ENCODE results near the gene FLACC1.

Gene FLACC1

GRCh38 chr2:201267278-201268030 is 89.7 kb downstream of the FLACC1 start:
- H3K27me3 ChIP-seq: no peaks in the 10 kb centered on the region
- H3K4me3 ChIP-seq (ENCODE audit: low read depth in 1 of 2, low read length in 1 of 2): no peak overlapping the region
- peaks cover 51 to 74% of the 10 kb centered on the region in 2 experiments for H3K4me1 ChIP-seq (ENCODE audit: control insufficient read depth in 1 of 2, insufficient read depth in 1 of 2, low read depth in 1 of 2, low read length in 1 of 2)
- peak overlapping the region; percentile 96 for H3K27ac ChIP-seq
- H3K36me3 ChIP-seq: peaks cover 65% of the 10 kb centered on the region
- H3K9me3 ChIP-seq: no peaks in the 10 kb centered on the region
- no peak for TF ChIP-seq CTCF (IDR thresholded peaks at IDR 0.05)

DNA sequence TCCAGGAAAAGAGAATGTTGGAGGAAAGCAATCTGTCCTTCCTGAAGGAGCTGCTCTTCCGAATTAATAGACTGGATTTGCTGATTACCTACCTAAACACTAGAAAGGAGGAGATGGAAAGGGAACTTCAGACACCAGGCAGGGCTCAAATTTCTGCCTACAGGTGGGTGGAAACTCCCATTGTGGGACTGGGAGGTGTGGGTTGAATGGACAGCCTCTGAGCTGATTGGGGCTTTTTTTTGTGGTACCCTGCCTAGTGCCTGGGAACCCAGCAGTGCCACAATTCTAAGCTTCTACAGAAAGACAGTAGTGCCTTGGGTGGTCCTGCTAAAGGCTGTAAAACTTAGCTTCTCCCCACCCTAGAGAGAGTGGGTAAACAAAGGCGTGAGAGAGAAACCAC is 90.5 kb downstream of the FLACC1 start:
- Histone ChIP-seq H3K4me3 (ENCODE audit: low read depth in 1 of 2, low read length in 1 of 2) (no peak overlapping the region), H3K27ac (peak overlapping the region; percentile 96), H3K4me1 (ENCODE audit: control insufficient read depth in 1 of 2, insufficient read depth in 1 of 2, low read depth in 1 of 2, low read length in 1 of 2) (peaks cover 54 to 71% of the 10 kb centered on the region in 2 experiments), H3K27me3 (no peaks in the 10 kb centered on the region), H3K9me3 (no peaks in the 10 kb centered on the region), H3K36me3 (peaks cover 57% of the 10 kb centered on the region)
- no peak for TF ChIP-seq CTCF (IDR thresholded peaks at IDR 0.05)

DNA sequence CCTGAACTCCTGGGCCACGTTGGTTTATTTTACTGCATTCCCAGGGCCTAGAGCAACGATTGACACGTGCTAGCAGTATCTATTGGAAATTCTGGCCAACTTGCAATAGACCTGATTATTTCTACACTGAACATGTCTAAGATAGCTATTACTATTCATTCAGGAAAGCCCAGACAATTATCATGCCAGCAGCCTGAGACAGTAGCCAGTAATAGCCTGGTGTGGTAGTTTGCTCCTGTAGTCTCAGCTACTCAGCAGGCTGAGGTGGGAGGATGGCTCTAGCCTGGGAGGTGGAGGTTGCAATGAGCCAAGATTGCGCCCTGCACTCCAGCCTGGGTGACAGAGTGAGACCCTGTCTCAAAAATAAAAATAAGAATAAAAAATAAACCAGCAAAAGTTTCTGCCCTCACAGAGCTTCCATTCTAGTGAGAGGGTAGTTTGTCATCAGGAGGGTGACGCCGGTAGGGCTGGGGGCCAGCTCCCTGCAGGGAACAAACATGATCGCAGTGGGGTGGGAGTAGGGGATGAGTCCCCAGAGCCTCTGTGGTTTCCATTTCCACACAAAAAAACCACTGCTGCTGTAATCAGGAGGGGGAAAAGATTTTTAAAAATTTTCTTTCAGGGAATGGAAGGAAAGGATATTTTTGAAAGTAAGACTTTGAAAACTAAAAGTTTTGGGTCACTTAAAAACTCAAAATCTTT is 92.5 kb downstream of the FLACC1 start:
- H3K27ac ChIP-seq: peak overlapping the region; percentile 96
- H3K9me3 ChIP-seq: no peaks in the 10 kb centered on the region
- TF ChIP-seq CTCF (IDR thresholded peaks at IDR 0.05): no peak
- no peaks in the 10 kb centered on the region for H3K27me3 ChIP-seq
- H3K4me3 ChIP-seq (ENCODE audit: low read depth in 1 of 2, low read length in 1 of 2): peak overlapping the region; percentile 21 to 92
- peaks cover 58 to 60% of the 10 kb centered on the region in 2 experiments for H3K4me1 ChIP-seq (ENCODE audit: control insufficient read depth in 1 of 2, insufficient read depth in 1 of 2, low read depth in 1 of 2, low read length in 1 of 2)
- peaks cover 37% of the 10 kb centered on the region for H3K36me3 ChIP-seq

GRCh38 chr2:201263779-201264178 is 93.4 kb downstream of the FLACC1 start:
- Histone ChIP-seq H3K27me3 (no peaks in the 10 kb centered on the region), H3K4me1 (ENCODE audit: control insufficient read depth in 1 of 2, insufficient read depth in 1 of 2, low read depth in 1 of 2, low read length in 1 of 2) (peaks cover 67 to 69% of the 10 kb centered on the region in 2 experiments), H3K4me3 (ENCODE audit: low read depth in 1 of 2, low read length in 1 of 2) (peak overlapping the region in 1 of 2 experiments; percentile 92), H3K36me3 (peaks cover 28% of the 10 kb centered on the region), H3K27ac (peak overlapping the region; percentile 96), H3K9me3 (no peaks in the 10 kb centered on the region)
- no peak for TF ChIP-seq CTCF (IDR thresholded peaks at IDR 0.05)

DNA sequence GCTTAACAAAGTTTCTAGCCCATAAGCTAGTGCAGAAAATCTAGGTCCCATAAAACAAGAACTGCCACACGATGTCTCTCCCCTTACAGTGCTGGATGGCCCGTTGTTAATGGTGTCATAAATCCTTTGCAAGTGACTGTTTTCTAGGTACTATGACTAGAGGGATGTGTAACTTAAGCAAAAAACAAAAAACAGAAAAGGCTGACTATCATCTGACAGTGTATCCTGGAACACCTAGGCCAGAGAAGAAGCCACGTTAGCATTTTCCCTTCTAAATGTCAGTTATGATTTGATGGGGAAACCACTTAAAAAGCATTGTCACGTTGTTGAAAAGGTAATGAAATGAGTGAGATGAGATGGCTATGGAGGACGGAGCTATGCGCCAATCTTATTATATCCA is 94.4 kb downstream of the FLACC1 start:
- H3K27me3 ChIP-seq: no peaks in the 10 kb centered on the region
- H3K4me3 ChIP-seq (ENCODE audit: low read depth in 1 of 2, low read length in 1 of 2): peak overlapping the region; percentile 82 to 92
- peaks cover 72 to 77% of the 10 kb centered on the region in 2 experiments for H3K4me1 ChIP-seq (ENCODE audit: control insufficient read depth in 1 of 2, insufficient read depth in 1 of 2, low read depth in 1 of 2, low read length in 1 of 2)
- H3K36me3 ChIP-seq: peaks cover 18% of the 10 kb centered on the region
- peak overlapping the region; percentile 96 for H3K27ac ChIP-seq
- no peaks in the 10 kb centered on the region for H3K9me3 ChIP-seq
- TF ChIP-seq CTCF (IDR thresholded peaks at IDR 0.05): no peak

All from neutrophil (primary cell).